Putamen (tissue), 1 donor: ENCODE results near the gene RASD2.

Source experiments
- DNase-seq: peaks from one replicate; pipeline ENCODE4 v3.0.0-alpha.2; 2016; ENCODE audit warnings: low spot score

The RASD2 gene

GRCh38 chr22:35518811-35519210 lies 21.8 kb upstream of the RASD2 start:
- peak; percentile 58 for DNase-seq

- DNase-seq, result no peak
These were observed 21.2 kb upstream of the RASD2 start for GRCh38 chr22:35519306-35520000.

- no peak for DNase-seq
These were observed 19.0 kb upstream of the RASD2 start for GRCh38 chr22:35521358-35522224.

GRCh38 chr22:35522225-35523149 lies 18.1 kb upstream of the RASD2 start:
- DNase-seq, result no peak

- DNase-seq, result no peak
These were observed 17.3 kb upstream of the RASD2 start for GRCh38 chr22:35523167-35523947.

GRCh38 chr22:35524966-35525686 lies 15.5 kb upstream of the RASD2 start:
- DNase-seq, result no peak

GRCh38 chr22:35525687-35526332 lies 14.8 kb upstream of the RASD2 start:
- DNase-seq, result no peak

- DNase-seq, result no peak
These were observed 14.2 kb upstream of the RASD2 start for GRCh38 chr22:35526333-35526979.

- no peak for DNase-seq
These were observed 11.7 kb upstream of the RASD2 start for GRCh38 chr22:35528927-35529326.

- no peak for DNase-seq
These were observed 9.9 kb upstream of the RASD2 start for GRCh38 chr22:35530700-35531099.

GRCh38 chr22:35531202-35531601 lies 9.4 kb upstream of the RASD2 start:
- no peak for DNase-seq

- no peak for DNase-seq
These were observed 9.0 kb upstream of the RASD2 start for GRCh38 chr22:35531676-35532075.

- DNase-seq, result no peak
These were observed 7.1 kb upstream of the RASD2 start for GRCh38 chr22:35533365-35534029.

- no peak for DNase-seq
These were observed 6.5 kb upstream of the RASD2 start for GRCh38 chr22:35534091-35534490.

- DNase-seq, result no peak
These were observed 3.4 kb upstream of the RASD2 start for GRCh38 chr22:35537232-35537631.

- no peak for DNase-seq
These were observed 1.8 kb upstream of the RASD2 start for GRCh38 chr22:35538801-35539321.

- no peak for DNase-seq
These were observed 1.1 kb upstream of the RASD2 start for GRCh38 chr22:35539487-35539886.

- peak; percentile 66 for DNase-seq
These were observed 579 bp upstream of the RASD2 start for GRCh38 chr22:35539910-35540594.
